Heart right ventricle (tissue), 16 donors: Measurements from ENCODE around the gene SUSD2. TPM values are rescaled to one million over a fixed set of nuclear protein-coding genes. Genes with fewer than 3 reads are reported as not detected.
"Not testable (repeated sequence)": the region's sequence is repeated elsewhere in the genome, so short reads cannot be mapped to it uniquely, and the experiment has no call there.

Source experiments
- ATAC-seq, 8 donors: fragments of 200-7000 bp; cut with Tn5 transposase; one replicate each; pipeline ENCODE4 v1.9.1; 2020; ENCODE audit warnings: mild to moderate bottlenecking in 8 of 8, moderate library complexity in 8 of 8, moderate number of reproducible peaks in 1 of 8
- DNase-seq, 2 donors: peaks; one replicate each; pipeline ENCODE4 v3.0.0-alpha.2; 2020
- H3K27ac ChIP-seq, 10 donors: fragments of 200-600 bp; sonication (generic) in 2 of 10; one replicate each; pipeline versions ENCODE4 v1.5.0 to v1.8.0; 2020 to 2022; ENCODE audit warnings: mild to moderate bottlenecking in 3 of 10
- H3K27me3 ChIP-seq, 7 donors: fragments of 200-600 bp; one replicate each; pipeline ENCODE4 v1.8.0; 2021 to 2022; ENCODE audit warnings: mild to moderate bottlenecking in 2 of 7
- H3K36me3 ChIP-seq, 9 donors: fragments of 200-600 bp; sonication (generic) in 1 of 9; one replicate each; pipeline versions ENCODE4 v1.5.0 to v1.8.0; 2020 to 2022; ENCODE audit warnings: mild to moderate bottlenecking in 2 of 9
- H3K4me1 ChIP-seq, 9 donors: fragments of 200-600 bp; sonication (generic) in 1 of 9; one replicate each; pipeline versions ENCODE4 v1.5.0 to v1.8.0; 2020 to 2022; ENCODE audit warnings: mild to moderate bottlenecking in 4 of 9
- H3K4me3 ChIP-seq, 10 donors: fragments of 200-600 bp; sonication (generic) in 2 of 10; one replicate each; pipeline versions ENCODE4 v1.5.0 to v1.8.0; 2020 to 2022; ENCODE audit warnings: mild to moderate bottlenecking in 7 of 10, moderate library complexity in 2 of 10
- H3K9me3 ChIP-seq, 11 donors: fragments of 200-600 bp in 10 of 11; sonication (generic) in 2 of 11; one replicate each; pipeline versions ENCODE4 v1.5.0 to v1.8.0; 2013 to 2022; ENCODE audit warnings: mild to moderate bottlenecking in 2 of 11, control low read depth in 1 of 11, moderate library complexity in 1 of 11
- CTCF ChIP-seq, 9 donors: fragments of 200-600 bp; sonication (generic) in 2 of 9; IDR thresholded peaks; one replicate each; pipeline versions ENCODE4 v1.5.0 to v1.8.0; 2021 to 2022; ENCODE audit warnings: antibody characterized with exemption in 9 of 9, mild to moderate bottlenecking in 5 of 9, moderate library complexity in 1 of 9
- WGBS, 2 donors: extraction: QIAGEN DNeasy Blood & Tissue Kit; methylation state at CpG; one replicate each; pipeline ENCODE4 v1.1.7; 2013; ENCODE audit warnings: inconsistent platforms in 1 of 2; 5-methylcytosine and 5-hydroxymethylcytosine counted together
- intact Hi-C, 10 donors: fragments of 100-400 bp; cut with DNase I; formaldehyde crosslinking; loops; one replicate each; pipeline versions ENCODE4 v1.11.1 to v1.14.2; 2022
- polyA plus RNA-seq, 2 donors: library from polyadenylated mRNA; stranded (reverse); fragments of 200-250 nt; gene quantifications; one replicate each; pipeline ENCODE4 v1.2.3, GENCODE V29; 2013
- total RNA-seq, 10 donors: library from RNA; stranded (reverse); fragmentation: NEBNext Ultra II Directional in 3 of 10; extraction: Animal tissue kit (Norgen Biotek cat#: 25700) in 3 of 10; gene quantifications; one replicate each; pipeline versions ENCODE4 v1.2.1 to v1.2.4, GENCODE V29; 2021 to 2023
- donor health status: Arrhythmogenic right ventricular cardiomyopathy.
- donor health status: ischemic (EF 13 %, LVEDD 7.1; RV severe dilation, severe dysfunction).
- donor health status: healthy with polysubstance abuse.
- donor health status: DM: no; HTN: yes; CAD: no.
- donor health status: DM: no; HTN: no; CAD: no.
- donor health status: ischemic (EF 25% LVEDD 6.9; RV normal size, moderate dysfunction).
- donor health status: ischemic (EF 25% LVEDD 5.7; RV mildly dilated, moderate dysfunction).
- donor health status: healthy.
- donor health status: DM: yes; HTN: yes; CAD: no.
- donor health status: Ischemic cardiomyopathy.
- donor health status: ischemic (EF 35%, LVEDD 5.7; RV mildly dilated, moderate dysfunction).
- donor health status: nonischemic (EF 11% LVEDD 7.7; RV severe dilation, severe dysfunction).
- donor health status: DM: yes; HTN: yes; CAD: no.
- donor health status: PGD.
- donor health status: ischemic (EF 29% LVEDD 5.4; RV normal size, mild dysfunction).
- donor health status: nonischemic (EF 23%, LVEDD 6.1; RV moderate dilation, normal function).

The SUSD2 gene
- total and polyA plus RNA-seq, 12 donors, result 0.57 to 6.7 (median 2.3) TPM

DNA sequence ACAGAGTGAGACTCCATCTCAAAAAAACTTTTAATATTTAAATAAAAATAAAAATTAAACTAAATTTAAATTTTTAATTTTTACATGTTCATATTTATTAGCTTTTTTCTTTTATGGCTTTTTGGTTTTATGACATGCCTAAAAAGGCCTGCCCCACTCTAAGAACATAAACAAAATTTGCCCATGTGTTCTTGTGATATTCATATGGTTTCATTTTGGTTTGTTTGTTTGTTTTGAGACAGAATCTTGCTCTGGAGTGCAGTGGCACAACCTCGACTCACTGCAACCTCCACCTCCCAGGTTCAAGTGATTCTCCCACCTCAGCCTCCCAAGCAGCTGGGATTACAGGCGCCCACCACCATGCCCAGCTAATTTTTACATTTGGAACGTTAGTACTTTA is 27.7 kb downstream of the SUSD2 start:
- H3K4me1 ChIP-seq, result peaks cover 6 to 46% (median 26%) of the 10 kb centered on the region in 9 donors
- no peak overlapping the region for H3K4me3 ChIP-seq
- DNase-seq, result no peak
- TF ChIP-seq CTCF (IDR thresholded peaks at IDR 0.05), result no peak
- no peaks in the 10 kb centered on the region for H3K36me3 ChIP-seq
- no peaks in the 10 kb centered on the region for H3K27me3 ChIP-seq
- H3K9me3 ChIP-seq, result peaks cover 0 to 8% (median 0%) of the 10 kb centered on the region in 11 donors
- intact Hi-C loops, result loop anchor here in 3 of 10 donors (5.0 kb wide), 2 partner anchors 33 to 38 kb away; partner anchors contain the start of gene GGT5 (in 2 of the 3)
- no peak for ATAC-seq
- 89 to 91% methylated on average over 3 of the region's 3 CpGs for WGBS, 2 donors
- H3K27ac ChIP-seq, result peak overlapping the region in 8 of 10 donors; percentile 81 to 94 (median 87)

- 82 to 83% methylated on average over 4 of the region's 4 CpGs for WGBS, 2 donors
- DNase-seq (no peak), ATAC-seq (no peak)
- intact Hi-C loops, result loop anchor here in 3 of 10 donors (5.0 kb wide), 2 partner anchors 33 to 38 kb away; partner anchors contain the start of gene GGT5 (in 2 of the 3)
- Histone ChIP-seq H3K4me3 (no peak overlapping the region), H3K27me3 (no peaks in the 10 kb centered on the region), H3K4me1 (peaks cover 6 to 46% (median 26%) of the 10 kb centered on the region in 9 donors), H3K36me3 (no peaks in the 10 kb centered on the region), H3K9me3 (peaks cover 0 to 7% (median 0%) of the 10 kb centered on the region in 11 donors), H3K27ac (peak overlapping the region in 1 of 10 donors; percentile 87)
- no peak for TF ChIP-seq CTCF (IDR thresholded peaks at IDR 0.05)
These were observed 28.4 kb downstream of the SUSD2 start for GRCh38 chr22:24209687-24210086.

GRCh38 chr22:24210409-24210808 is 29.1 kb downstream of the SUSD2 start:
- H3K9me3 ChIP-seq, H3K4me3 ChIP-seq, ATAC-seq, H3K27ac ChIP-seq, intact Hi-C loops, H3K36me3 ChIP-seq, DNase-seq, H3K27me3 ChIP-seq: not testable (repeated sequence)
- peaks cover 6 to 42% (median 26%) of the 10 kb centered on the region in 9 donors for H3K4me1 ChIP-seq
- 96 to 97% methylated on average over 11 of the region's 11 CpGs for WGBS, 2 donors

GRCh38 chr22:24211716-24212115 is 30.4 kb downstream of the SUSD2 start:
- 92 to 94% methylated on average over 5 of the region's 6 CpGs for WGBS, 2 donors
- ATAC-seq, result not testable (repeated sequence)

DNA sequence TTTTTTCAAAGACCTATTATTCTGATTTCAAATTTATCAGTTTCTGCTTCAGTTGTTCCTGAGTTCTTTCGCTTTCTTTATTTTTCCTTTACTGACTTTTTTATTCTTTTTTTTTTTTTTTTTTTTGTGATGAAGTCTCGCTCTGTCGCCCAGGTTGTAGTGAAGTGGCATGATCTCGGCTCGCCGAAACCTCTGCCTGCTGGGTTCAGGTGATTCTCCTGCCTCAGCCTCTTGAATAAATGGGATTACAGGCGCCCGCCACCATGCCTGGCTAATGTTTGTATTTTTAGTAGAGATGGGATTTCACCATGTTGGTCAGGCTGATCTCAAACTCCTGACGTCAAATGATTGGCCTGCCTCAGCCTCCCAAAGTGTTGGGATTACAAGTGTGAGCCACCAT is 31.8 kb downstream of the SUSD2 start:
- ATAC-seq, H3K36me3 ChIP-seq, intact Hi-C loops, H3K27ac ChIP-seq, DNase-seq, H3K9me3 ChIP-seq, H3K27me3 ChIP-seq, H3K4me3 ChIP-seq: not testable (repeated sequence)
- 98 to 99% methylated on average over 9 of the region's 9 CpGs for WGBS, 2 donors
- H3K4me1 ChIP-seq, result peaks cover 3 to 16% (median 9%) of the 10 kb centered on the region in 9 donors

More at GRCh38 chr22:24211716-24212115, 30.4 kb downstream of the SUSD2 start:
- H3K27me3 ChIP-seq, H3K27ac ChIP-seq, H3K36me3 ChIP-seq, H3K9me3 ChIP-seq, intact Hi-C loops, DNase-seq, H3K4me3 ChIP-seq: not testable (repeated sequence)
- peaks cover 6 to 29% (median 21%) of the 10 kb centered on the region in 9 donors for H3K4me1 ChIP-seq
